ENCODE data around the gene SERPINB1. TPM values are rescaled to one million over a fixed set of nuclear protein-coding genes. Genes with fewer than 3 reads are reported as not detected.
A peak's percentile ranks its signal among the peaks of the same experiment; 100 is the strongest.

The SERPINB1 gene
- total RNA-seq, 2 donors from 2014 or later: 26.6 to 27.3 TPM

GRCh38 chr6:2821554-2821953 is 20.1 kb downstream of the SERPINB1 start:
- Histone ChIP-seq H3K4me1 (peaks cover 0 to 33% of the 10 kb centered on the region in 2 donors), H3K27ac (no peak overlapping the region), H3K27me3 (no peaks in the 10 kb centered on the region), H3K4me3 (no peak overlapping the region), H3K36me3 (no peaks in the 10 kb centered on the region), H3K9me3 (peaks cover 0 to 5% of the 10 kb centered on the region in 2 donors)
- no peak for DNase-seq (ENCODE audit: low spot score)
- no peak for TF ChIP-seq CTCF (IDR thresholded peaks at IDR 0.05)

GRCh38 chr6:2820415-2820814 is 21.2 kb downstream of the SERPINB1 start:
- H3K36me3 ChIP-seq: no peaks in the 10 kb centered on the region
- TF ChIP-seq CTCF (IDR thresholded peaks at IDR 0.05): no peak
- H3K27ac ChIP-seq: no peak overlapping the region
- no peaks in the 10 kb centered on the region for H3K27me3 ChIP-seq
- peaks cover 0 to 32% of the 10 kb centered on the region in 2 donors for H3K4me1 ChIP-seq
- DNase-seq (ENCODE audit: low spot score): no peak
- peaks cover 0 to 16% of the 10 kb centered on the region in 2 donors for H3K9me3 ChIP-seq
- H3K4me3 ChIP-seq: no peak overlapping the region

GRCh38 chr6:2819978-2820377 is 21.7 kb downstream of the SERPINB1 start:
- Histone ChIP-seq H3K36me3 (no peaks in the 10 kb centered on the region), H3K4me1 (peaks cover 0 to 32% of the 10 kb centered on the region in 2 donors), H3K4me3 (no peak overlapping the region), H3K9me3 (peaks cover 0 to 17% of the 10 kb centered on the region in 2 donors), H3K27me3 (no peaks in the 10 kb centered on the region), H3K27ac (no peak overlapping the region)
- no peak for TF ChIP-seq CTCF (IDR thresholded peaks at IDR 0.05)
- no peak for DNase-seq (ENCODE audit: low spot score)

- Histone ChIP-seq H3K4me1 (peaks cover 0 to 32% of the 10 kb centered on the region in 2 donors), H3K36me3 (no peaks in the 10 kb centered on the region), H3K9me3 (peaks cover 0 to 17% of the 10 kb centered on the region in 2 donors), H3K27ac (peak overlapping the region; percentile 12 to 34), H3K27me3 (no peaks in the 10 kb centered on the region), H3K4me3 (no peak overlapping the region)
- no peak for DNase-seq (ENCODE audit: low spot score)
- no peak for TF ChIP-seq CTCF (IDR thresholded peaks at IDR 0.05)
Observed at GRCh38 chr6:2819115-2819514, 22.5 kb downstream of the SERPINB1 start.

- Histone ChIP-seq H3K4me3 (peak overlapping the region in 1 of 2 donors; percentile 1), H3K27ac (peak overlapping the region; percentile 34 to 43), H3K4me1 (peaks cover 0 to 32% of the 10 kb centered on the region in 2 donors), H3K36me3 (no peaks in the 10 kb centered on the region), H3K27me3 (no peaks in the 10 kb centered on the region), H3K9me3 (peaks cover 0 to 17% of the 10 kb centered on the region in 2 donors)
- TF ChIP-seq CTCF (IDR thresholded peaks at IDR 0.05): no peak
- no peak for DNase-seq (ENCODE audit: low spot score)
Observed at GRCh38 chr6:2818593-2818992, 23.1 kb downstream of the SERPINB1 start.

GRCh38 chr6:2817903-2818443 is 23.7 kb downstream of the SERPINB1 start:
- Histone ChIP-seq H3K4me1 (peaks cover 0 to 32% of the 10 kb centered on the region in 2 donors), H3K27me3 (no peaks in the 10 kb centered on the region), H3K36me3 (no peaks in the 10 kb centered on the region), H3K9me3 (peaks cover 0 to 17% of the 10 kb centered on the region in 2 donors), H3K27ac (peak overlapping the region; percentile 34 to 43), H3K4me3 (no peak overlapping the region)
- no peak for TF ChIP-seq CTCF (IDR thresholded peaks at IDR 0.05)
- DNase-seq (ENCODE audit: low spot score): no peak
